ENCODE results near the gene GJD3.

GJD3 gene

GRCh38 chr17:40320756-40321523 is 43.6 kb downstream of the GJD3 start:
- TF ChIP-seq TOX (CRISPR knock-in tag; IDR thresholded peaks at IDR 0.05; ENCODE audit: borderline replicate concordance) (no peak), CSRNP3 (CRISPR knock-in tag; IDR thresholded peaks at IDR 0.05) (no peak), ZNF8 (CRISPR knock-in tag; IDR thresholded peaks at IDR 0.05) (no peak), SNAI2 (CRISPR knock-in tag; IDR thresholded peaks at IDR 0.05) (no peak), POU6F1 (CRISPR knock-in tag; IDR thresholded peaks at IDR 0.05; ENCODE audit: borderline replicate concordance, low read depth) (no peak), OSR1 (CRISPR knock-in tag; IDR thresholded peaks at IDR 0.05) (no peak), ESRRG (CRISPR knock-in tag; IDR thresholded peaks at IDR 0.05) (no peak), ARNTL (CRISPR knock-in tag; IDR thresholded peaks at IDR 0.05; ENCODE audit: borderline replicate concordance, low read depth) (no peak)
- ATAC-seq = no peak

- ATAC-seq = no peak
Observed at GRCh38 chr17:40319651-40320540, 44.6 kb downstream of the GJD3 start.

More at GRCh38 chr17:40319651-40320540, 44.6 kb downstream of the GJD3 start:
- TF ChIP-seq PPARA (CRISPR knock-in tag; IDR thresholded peaks at IDR 0.05; ENCODE audit: borderline replicate concordance) (no peak), RARB (CRISPR knock-in tag; IDR thresholded peaks at IDR 0.05) (no peak), ZFP3 (CRISPR knock-in tag; IDR thresholded peaks at IDR 0.05) (no peak), ZC3H10 (CRISPR knock-in tag; IDR thresholded peaks at IDR 0.05) (no peak), ZNF70 (CRISPR knock-in tag; IDR thresholded peaks at IDR 0.05) (no peak), CSDC2 (CRISPR knock-in tag; IDR thresholded peaks at IDR 0.05) (no peak), OSR1 (CRISPR knock-in tag; IDR thresholded peaks at IDR 0.05) (no peak), SNAI2 (CRISPR knock-in tag; IDR thresholded peaks at IDR 0.05) (no peak), ZNF8 (CRISPR knock-in tag; IDR thresholded peaks at IDR 0.05) (no peak), POU6F1 (CRISPR knock-in tag; IDR thresholded peaks at IDR 0.05; ENCODE audit: borderline replicate concordance, low read depth) (no peak), ARNTL (CRISPR knock-in tag; IDR thresholded peaks at IDR 0.05; ENCODE audit: borderline replicate concordance, low read depth) (no peak), TCF4 (CRISPR knock-in tag; IDR thresholded peaks at IDR 0.05; ENCODE audit: borderline replicate concordance) (no peak), TSHZ2 (CRISPR knock-in tag; IDR thresholded peaks at IDR 0.05) (no peak), ISL1 (CRISPR knock-in tag; IDR thresholded peaks at IDR 0.05) (no peak), ZNF565 (CRISPR knock-in tag; conservative IDR thresholded peaks at IDR 0.05; ENCODE audit: low read depth) (no peak)
